ENCODE measurements around the gene TMEM116. TPM values are rescaled to one million over a fixed set of nuclear protein-coding genes. Genes with fewer than 3 reads are reported as not detected.

The TMEM116 gene
- total RNA-seq, 1 donor from 2014 or later = 9.9 TPM

- TF ChIP-seq CTCF (IDR thresholded peaks at IDR 0.05) = no peak
- H3K27me3 Mint-ChIP-seq (ENCODE audit: unreplicated experiment) = no peaks in the 10 kb centered on the region
- H3K36me3 Mint-ChIP-seq (ENCODE audit: unreplicated experiment) = peaks cover 55% of the 10 kb centered on the region
- H3K4me1 Mint-ChIP-seq (ENCODE audit: unreplicated experiment) = no peaks in the 10 kb centered on the region
- no peak overlapping the region for H3K27ac Mint-ChIP-seq (ENCODE audit: unreplicated experiment)
- H3K9me3 Mint-ChIP-seq (ENCODE audit: unreplicated experiment) = no peaks in the 10 kb centered on the region
- no peak overlapping the region for H3K4me3 Mint-ChIP-seq (ENCODE audit: unreplicated experiment)
- DNase-seq (ENCODE audit: extremely low spot score, unreplicated experiment) = no peak
Observed at GRCh38 chr12:111893287-111893686, 119.7 kb downstream of the TMEM116 start.

- Mint-ChIP-seq H3K4me3 (ENCODE audit: unreplicated experiment) (no peak overlapping the region), H3K27me3 (ENCODE audit: unreplicated experiment) (no peaks in the 10 kb centered on the region), H3K27ac (ENCODE audit: unreplicated experiment) (no peak overlapping the region), H3K36me3 (ENCODE audit: unreplicated experiment) (peaks cover 63% of the 10 kb centered on the region), H3K4me1 (ENCODE audit: unreplicated experiment) (no peaks in the 10 kb centered on the region), H3K9me3 (ENCODE audit: unreplicated experiment) (no peaks in the 10 kb centered on the region)
- TF ChIP-seq CTCF (IDR thresholded peaks at IDR 0.05) = no peak
- DNase-seq (ENCODE audit: extremely low spot score, unreplicated experiment) = no peak
Observed at GRCh38 chr12:111887926-111888745, 124.8 kb downstream of the TMEM116 start.

GRCh38 chr12:111886662-111887545 is 126.1 kb downstream of the TMEM116 start:
- Mint-ChIP-seq H3K9me3 (ENCODE audit: unreplicated experiment) (no peaks in the 10 kb centered on the region), H3K4me3 (ENCODE audit: unreplicated experiment) (no peak overlapping the region), H3K27me3 (ENCODE audit: unreplicated experiment) (no peaks in the 10 kb centered on the region), H3K36me3 (ENCODE audit: unreplicated experiment) (peaks cover 57% of the 10 kb centered on the region), H3K27ac (ENCODE audit: unreplicated experiment) (no peak overlapping the region), H3K4me1 (ENCODE audit: unreplicated experiment) (no peaks in the 10 kb centered on the region)
- no peak for TF ChIP-seq CTCF (IDR thresholded peaks at IDR 0.05)
- no peak for DNase-seq (ENCODE audit: extremely low spot score, unreplicated experiment)

- H3K9me3 Mint-ChIP-seq (ENCODE audit: unreplicated experiment) = no peaks in the 10 kb centered on the region
- H3K4me3 Mint-ChIP-seq (ENCODE audit: unreplicated experiment) = no peak overlapping the region
- no peaks in the 10 kb centered on the region for H3K27me3 Mint-ChIP-seq (ENCODE audit: unreplicated experiment)
- no peak for DNase-seq (ENCODE audit: extremely low spot score, unreplicated experiment)
- H3K4me1 Mint-ChIP-seq (ENCODE audit: unreplicated experiment) = no peaks in the 10 kb centered on the region
- no peak overlapping the region for H3K27ac Mint-ChIP-seq (ENCODE audit: unreplicated experiment)
- peaks cover 57% of the 10 kb centered on the region for H3K36me3 Mint-ChIP-seq (ENCODE audit: unreplicated experiment)
- no peak for TF ChIP-seq CTCF (IDR thresholded peaks at IDR 0.05)
Observed at GRCh38 chr12:111881716-111882115, 131.2 kb downstream of the TMEM116 start.

Small RNA genes lying within 50 kb of the gene (microRNA-seq; reads per million reads assigned to microRNA genes)
- gene MIR3657 (ENCODE audit: unreplicated experiment) = not detected

Other genes starting within 250 kb of the TMEM116 start
- gene ALDH2, start 246.2 kb downstream of the TMEM116 start, total RNA-seq = 68.4 and 69.1 TPM in 2 replicates
- gene MAPKAPK5, start 170.9 kb downstream of the TMEM116 start, total RNA-seq = 41.4 and 45.0 TPM in 2 replicates
- 133 and 139 TPM in 2 replicates for gene ERP29, start 261 bp upstream of the TMEM116 start, total RNA-seq
- gene NAA25, start 95.6 kb upstream of the TMEM116 start, total RNA-seq = 20.0 and 22.7 TPM in 2 replicates
- 34.8 and 38.9 TPM in 2 replicates for gene TRAFD1, start 112.4 kb upstream of the TMEM116 start, total RNA-seq